IPS-NIHi11 (cell line): Measurements from ENCODE around the gene HSD17B13.
"Not testable (repeated sequence)": the region's sequence is repeated elsewhere in the genome, so short reads cannot be mapped to it uniquely, and the experiment has no call there.

Experiments used
- DNase-seq: peaks from one replicate; pipeline ENCODE4 v3.0.0; 2012; ENCODE audit warnings: mixed read lengths, low spot score

The HSD17B13 gene

GRCh38 chr4:87322754-87323153 is at the start of gene HSD17B13:
Gene HSD17B13, minus strand, starts transcription at chr4:87322882. Its CDS starts 41 bp downstream, at chr4:87322841.
- no peak for DNase-seq

GRCh38 chr4:87370068-87370467 is 47.4 kb upstream of the HSD17B13 start:
- DNase-seq: no peak

- DNase-seq: no peak
These were observed 44.0 kb upstream of the HSD17B13 start for GRCh38 chr4:87366521-87367162.

- DNase-seq: no peak
These were observed 42.7 kb upstream of the HSD17B13 start for GRCh38 chr4:87365348-87365747.

- DNase-seq: no peak
These were observed 40.9 kb upstream of the HSD17B13 start for GRCh38 chr4:87363552-87363951.

GRCh38 chr4:87360338-87360935 is 37.8 kb upstream of the HSD17B13 start:
- no peak for DNase-seq

GRCh38 chr4:87359258-87359657 is 36.6 kb upstream of the HSD17B13 start:
- DNase-seq: no peak

- DNase-seq: no peak
These were observed 34.3 kb upstream of the HSD17B13 start for GRCh38 chr4:87356832-87357526.

GRCh38 chr4:87354168-87355102 is 31.8 kb upstream of the HSD17B13 start:
- no peak for DNase-seq

GRCh38 chr4:87353592-87353991 is 30.9 kb upstream of the HSD17B13 start:
- DNase-seq: peak; percentile 54

- no peak for DNase-seq
These were observed 22.5 kb upstream of the HSD17B13 start for GRCh38 chr4:87345139-87345538.

GRCh38 chr4:87342872-87343271 is 20.2 kb upstream of the HSD17B13 start:
- no peak for DNase-seq

GRCh38 chr4:87341954-87342635 is 19.4 kb upstream of the HSD17B13 start:
- not testable (repeated sequence) for DNase-seq

GRCh38 chr4:87339440-87339839 is 16.8 kb upstream of the HSD17B13 start:
- no peak for DNase-seq

GRCh38 chr4:87337361-87337760 is 14.7 kb upstream of the HSD17B13 start:
- no peak for DNase-seq

GRCh38 chr4:87333267-87333666 is 10.6 kb upstream of the HSD17B13 start:
- no peak for DNase-seq

GRCh38 chr4:87330761-87331160 is 8.1 kb upstream of the HSD17B13 start:
- no peak for DNase-seq

GRCh38 chr4:87327136-87327535 is 4.5 kb upstream of the HSD17B13 start:
- no peak for DNase-seq

- no peak for DNase-seq
These were observed 3.8 kb upstream of the HSD17B13 start for GRCh38 chr4:87326460-87326859.

GRCh38 chr4:87321888-87322287 is 794 bp downstream of the HSD17B13 start:
- no peak for DNase-seq

GRCh38 chr4:87317527-87317926 is 5.2 kb downstream of the HSD17B13 start:
- no peak for DNase-seq

- no peak for DNase-seq
These were observed 5.7 kb downstream of the HSD17B13 start for GRCh38 chr4:87316961-87317360.
